Esophagus (tissue), 2 donors: ENCODE data around the gene INVS. TPM values are rescaled to one million over a fixed set of nuclear protein-coding genes. Genes with fewer than 3 reads are reported as not detected.
"Not testable (repeated sequence)": the region's sequence is repeated elsewhere in the genome, so short reads cannot be mapped to it uniquely, and the experiment has no call there.

ENCODE experiments used
- H3K27ac ChIP-seq, 2 donors: one replicate each; pipeline ENCODE4 v1.5.1; 2013; ENCODE audit warnings: low read depth in 2 of 2, mild to moderate bottlenecking in 2 of 2, inconsistent platforms in 1 of 2, low read length in 1 of 2, moderate library complexity in 1 of 2
- H3K27me3 ChIP-seq, 2 donors: one replicate each; pipeline ENCODE4 v1.6.1; 2013; ENCODE audit warnings: low read length in 2 of 2, control low read depth in 1 of 2, mild to moderate bottlenecking in 1 of 2; ENCODE audit not compliant: insufficient read depth in 2 of 2, control insufficient read depth in 1 of 2
- H3K36me3 ChIP-seq, 2 donors: one replicate each; pipeline ENCODE4 v1.6.1; 2013; ENCODE audit warnings: low read length in 1 of 2; ENCODE audit not compliant: control insufficient read depth in 2 of 2, insufficient read depth in 2 of 2
- H3K4me1 ChIP-seq, 2 donors: one replicate each; pipeline ENCODE4 v1.6.1; 2013; ENCODE audit warnings: low read length in 1 of 2; ENCODE audit not compliant: control insufficient read depth in 2 of 2, insufficient read depth in 2 of 2
- H3K4me3 ChIP-seq, 2 donors: one replicate each; pipeline ENCODE4 v1.5.1; 2013; ENCODE audit warnings: low read length in 2 of 2, mild to moderate bottlenecking in 2 of 2, low read depth in 1 of 2, moderate library complexity in 1 of 2
- H3K9me3 ChIP-seq, 2 donors: one replicate each; pipeline ENCODE4 v1.6.1; 2013; ENCODE audit warnings: mild to moderate bottlenecking in 2 of 2, low read depth in 1 of 2, low read length in 1 of 2, moderate library complexity in 1 of 2; ENCODE audit not compliant: control insufficient read depth in 2 of 2, insufficient read depth in 1 of 2
- WGBS, 2 donors: extraction: QIAGEN DNeasy Blood & Tissue Kit; methylation state at CpG; one replicate each; pipeline ENCODE4 v1.1.7; 2013; 5-methylcytosine and 5-hydroxymethylcytosine counted together
- polyA plus RNA-seq, 2 donors: library from polyadenylated mRNA; stranded (reverse); fragments of 200-250 nt; gene quantifications; one replicate each; pipeline ENCODE4 v1.2.3, GENCODE V29; 2013
- donor health status: healthy with polysubstance abuse.
- donor health status: Bipolar disorder and iron deficiency.

INVS gene
- polyA plus RNA-seq, 2 donors, result 3.2 to 3.3 TPM

- Histone ChIP-seq H3K9me3 (no peaks in the 10 kb centered on the region), H3K36me3 (no peaks in the 10 kb centered on the region), H3K27ac (no peak overlapping the region), H3K4me1 (no peaks in the 10 kb centered on the region), H3K4me3 (no peak overlapping the region), H3K27me3 (no peaks in the 10 kb centered on the region)
- whole genome bisulfite sequencing, 2 donors, result 67 to 71% methylated on average over 8 of the region's 8 CpGs
Measured at GRCh38 chr9:100064872-100065581, 34.0 kb upstream of the INVS start.

GRCh38 chr9:100066539-100066938 lies 32.5 kb upstream of the INVS start:
- Histone ChIP-seq H3K27ac (no peak overlapping the region), H3K36me3 (no peaks in the 10 kb centered on the region), H3K4me1 (no peaks in the 10 kb centered on the region), H3K9me3 (no peaks in the 10 kb centered on the region), H3K4me3 (no peak overlapping the region), H3K27me3 (no peaks in the 10 kb centered on the region)
- 42 to 56% methylated on average over 2 of the region's 2 CpGs for WGBS, 2 donors

- not testable (repeated sequence) for H3K4me1 ChIP-seq, H3K27me3 ChIP-seq, H3K27ac ChIP-seq, H3K36me3 ChIP-seq, H3K9me3 ChIP-seq, H3K4me3 ChIP-seq
- 97 to 100% methylated on average over 2 to 30 of the region's 30 CpGs for WGBS, 2 donors
Measured at GRCh38 chr9:100067990-100068389, 31.1 kb upstream of the INVS start.

GRCh38 chr9:100069068-100069467 lies 30.0 kb upstream of the INVS start:
- H3K27ac ChIP-seq, H3K4me3 ChIP-seq, H3K4me1 ChIP-seq, H3K36me3 ChIP-seq, H3K9me3 ChIP-seq, H3K27me3 ChIP-seq: not testable (repeated sequence)
- 88% methylated on average over 1 of the region's 3 CpGs; no CpG with 5 or more reads in 1 of the 2 donors for WGBS, 2 donors

GRCh38 chr9:100070104-100071041 lies 28.7 kb upstream of the INVS start:
- Histone ChIP-seq H3K36me3 (no peaks in the 10 kb centered on the region), H3K27ac (no peak overlapping the region), H3K9me3 (peaks cover 0 to 3% of the 10 kb centered on the region in 2 donors), H3K4me1 (peaks cover 0 to 3% of the 10 kb centered on the region in 2 donors), H3K4me3 (no peak overlapping the region), H3K27me3 (no peaks in the 10 kb centered on the region)
- WGBS, 2 donors, result 84 to 88% methylated on average over 2 of the region's 2 CpGs

- Histone ChIP-seq H3K27ac (no peak overlapping the region), H3K4me3 (no peak overlapping the region), H3K4me1 (peaks cover 0 to 3% of the 10 kb centered on the region in 2 donors), H3K27me3 (no peaks in the 10 kb centered on the region), H3K36me3 (no peaks in the 10 kb centered on the region), H3K9me3 (peaks cover 0 to 3% of the 10 kb centered on the region in 2 donors)
- WGBS, 2 donors, result 74 to 83% methylated on average over 2 of the region's 2 CpGs
Measured at GRCh38 chr9:100071271-100071670, 27.8 kb upstream of the INVS start.

GRCh38 chr9:100072805-100073204 lies 26.2 kb upstream of the INVS start:
- Histone ChIP-seq H3K36me3 (peaks cover 0 to 2% of the 10 kb centered on the region in 2 donors), H3K4me3 (no peak overlapping the region), H3K4me1 (peaks cover 0 to 3% of the 10 kb centered on the region in 2 donors), H3K9me3 (peaks cover 0 to 3% of the 10 kb centered on the region in 2 donors), H3K27ac (no peak overlapping the region), H3K27me3 (no peaks in the 10 kb centered on the region)
- 54 to 64% methylated on average over 2 of the region's 2 CpGs for WGBS, 2 donors

- Histone ChIP-seq H3K4me3 (no peak overlapping the region), H3K4me1 (peaks cover 0 to 3% of the 10 kb centered on the region in 2 donors)
Measured at GRCh38 chr9:100074093-100074492, 24.9 kb upstream of the INVS start.

GRCh38 chr9:100074989-100075388 lies 24.1 kb upstream of the INVS start:
- Histone ChIP-seq H3K27me3 (no peaks in the 10 kb centered on the region), H3K27ac (no peak overlapping the region), H3K36me3 (peaks cover 0 to 2% of the 10 kb centered on the region in 2 donors), H3K4me3 (no peak overlapping the region), H3K4me1 (peaks cover 0 to 3% of the 10 kb centered on the region in 2 donors), H3K9me3 (peaks cover 0 to 3% of the 10 kb centered on the region in 2 donors)
- 97 to 99% methylated on average over 6 of the region's 6 CpGs for WGBS, 2 donors

More at GRCh38 chr9:100074093-100074492, 24.9 kb upstream of the INVS start:
- WGBS, 2 donors, result 76 to 83% methylated on average over 6 of the region's 6 CpGs
- H3K27ac ChIP-seq, result no peak overlapping the region
- peaks cover 0 to 3% of the 10 kb centered on the region in 2 donors for H3K9me3 ChIP-seq
- peaks cover 0 to 2% of the 10 kb centered on the region in 2 donors for H3K36me3 ChIP-seq
- no peaks in the 10 kb centered on the region for H3K27me3 ChIP-seq
